SU-DHL-6 (cell line): ENCODE data around the gene PLCB2.

Experiments used
- H2AFZ ChIP-seq: fragments of 200-600 bp; sonication (generic); 2 replicates; pipeline ENCODE4 v1.6.1; 2014; ENCODE audit warnings: low read depth, mild to moderate bottlenecking, moderate library complexity, mixed read lengths, antibody characterized with exemption, low read length; ENCODE audit not compliant: severe bottlenecking
- H3F3A ChIP-seq: fragments of 200-600 bp; shearing (Covaris generic); 2 replicates; pipeline ENCODE4 v1.6.0; 2016; ENCODE audit warnings: antibody characterized with exemption, mild to moderate bottlenecking; ENCODE audit not compliant: insufficient read depth
- H3K27ac ChIP-seq: fragments of 200-600 bp; sonication (generic); 2 replicates; pipeline ENCODE4 v1.5.1; 2016; ENCODE audit warnings: low read depth, mild to moderate bottlenecking, low read length, moderate library complexity, mixed read lengths
- H3K27me3 ChIP-seq: fragments of 200-600 bp; sonication (generic), shearing (Covaris generic); 2 replicates; pipeline ENCODE4 v1.6.0; 2014; ENCODE audit warnings: mild to moderate bottlenecking, low read length
- H3K36me3 ChIP-seq: fragments of 200-600 bp; sonication (generic); 2 replicates; pipeline ENCODE4 v1.6.1; 2014; ENCODE audit warnings: mild to moderate bottlenecking, low read length, mixed read lengths
- H3K4me2 ChIP-seq: fragments of 300-600, 200-600 bp; shearing (Covaris generic), sonication (generic); 2 replicates; pipeline ENCODE4 v1.6.0; 2014; ENCODE audit warnings: low read length, low read depth, mild to moderate bottlenecking; ENCODE audit not compliant: poor library complexity, severe bottlenecking
- H3K4me3 ChIP-seq: fragments of 200-600 bp; sonication (generic); 2 replicates; pipeline ENCODE4 v1.5.1; 2014; ENCODE audit warnings: antibody characterized with exemption, low read length, mild to moderate bottlenecking, mixed read lengths; ENCODE audit not compliant: insufficient read depth, poor library complexity, severe bottlenecking
- H3K79me2 ChIP-seq: fragments of 200-600 bp; sonication (generic); 2 replicates; pipeline ENCODE4 v1.6.1; 2014; ENCODE audit warnings: mild to moderate bottlenecking, low read length, moderate library complexity; ENCODE audit not compliant: insufficient read depth
- H3K9ac ChIP-seq: fragments of 200-600 bp; sonication (generic); 2 replicates; pipeline ENCODE4 v1.7.0; 2014; ENCODE audit warnings: mild to moderate bottlenecking, low read length
- H3K9me2 ChIP-seq: fragments of 200-600 bp; sonication (generic); replicated peaks from 2 replicates; pipeline ENCODE4 v1.6.1; 2014; ENCODE audit warnings: low read length; ENCODE audit not compliant: insufficient read depth
- H3K9me3 ChIP-seq: fragments of 200-600 bp; sonication (generic); 2 replicates; pipeline ENCODE4 v1.6.1; 2014; ENCODE audit warnings: low read length, mixed read lengths; ENCODE audit not compliant: insufficient read depth
- H4K20me1 ChIP-seq: fragments of 200-600 bp; sonication (generic); 2 replicates; pipeline ENCODE4 v1.6.1; 2014; ENCODE audit warnings: low read depth, mild to moderate bottlenecking, antibody characterized with exemption, low read length, moderate library complexity, mixed read lengths
- CTCF ChIP-seq: fragments of 200-600 bp; sonication (generic); IDR thresholded peaks from one replicate; pipeline ENCODE4 v1.5.1; 2017; ENCODE audit warnings: antibody characterized with exemption, mild to moderate bottlenecking, low read length, moderate library complexity; ENCODE audit not compliant: insufficient read depth, poor library complexity, severe bottlenecking
- EZH2phosphoT487 ChIP-seq: fragments of 200-600 bp; sonication (generic), shearing (Covaris generic); conservative IDR thresholded peaks from 2 replicates; pipeline ENCODE4 v1.6.1; 2018; ENCODE audit warnings: mild to moderate bottlenecking, antibody characterized with exemption, low read length, moderate library complexity, mixed read lengths

The PLCB2 gene

GRCh38 chr15:40337597-40337996, 29.9 kb upstream of the PLCB2 start:
- Histone ChIP-seq H3K27ac (no peak overlapping the region), H3K9ac (no peak overlapping the region), H4K20me1 (no peaks in the 10 kb centered on the region), H3K9me2 (no peaks in the 10 kb centered on the region), H3K79me2 (no peaks in the 10 kb centered on the region), H3K27me3 (no peaks in the 10 kb centered on the region), H3K9me3 (no peaks in the 10 kb centered on the region), H3F3A (no peaks in the 10 kb centered on the region), H3K4me2 (peak overlapping the region; percentile 20), H3K4me3 (no peak overlapping the region), H3K36me3 (no peaks in the 10 kb centered on the region), H2AFZ (no peak overlapping the region)
- TF ChIP-seq EZH2phosphoT487 = no peak
- no peak for TF ChIP-seq CTCF

GRCh38 chr15:40336744-40337122, 29.0 kb upstream of the PLCB2 start:
- H3K27me3 ChIP-seq = no peaks in the 10 kb centered on the region
- H3K9ac ChIP-seq = no peak overlapping the region
- H3K9me3 ChIP-seq = no peaks in the 10 kb centered on the region
- peak; percentile 47 for TF ChIP-seq CTCF
- TF ChIP-seq EZH2phosphoT487 = no peak
- no peak overlapping the region for H3K4me2 ChIP-seq
- H4K20me1 ChIP-seq = no peaks in the 10 kb centered on the region
- H3K79me2 ChIP-seq = no peaks in the 10 kb centered on the region
- no peak overlapping the region for H3K4me3 ChIP-seq
- no peaks in the 10 kb centered on the region for H3F3A ChIP-seq
- H3K9me2 ChIP-seq = no peaks in the 10 kb centered on the region
- H3K27ac ChIP-seq = no peak overlapping the region
- no peak overlapping the region for H2AFZ ChIP-seq
- H3K36me3 ChIP-seq = no peaks in the 10 kb centered on the region

GRCh38 chr15:40335938-40336743, 28.4 kb upstream of the PLCB2 start:
- no peaks in the 10 kb centered on the region for H3K27me3 ChIP-seq
- no peak overlapping the region for H3K27ac ChIP-seq
- no peaks in the 10 kb centered on the region for H3K9me2 ChIP-seq
- H3K4me2 ChIP-seq = no peak overlapping the region
- H3K9me3 ChIP-seq = no peaks in the 10 kb centered on the region
- H2AFZ ChIP-seq = no peak overlapping the region
- H3K36me3 ChIP-seq = no peaks in the 10 kb centered on the region
- H3K79me2 ChIP-seq = no peaks in the 10 kb centered on the region
- TF ChIP-seq EZH2phosphoT487 (no peak), CTCF (no peak)
- H3K4me3 ChIP-seq = no peak overlapping the region
- H4K20me1 ChIP-seq = no peaks in the 10 kb centered on the region
- H3K9ac ChIP-seq = no peak overlapping the region
- H3F3A ChIP-seq = no peaks in the 10 kb centered on the region
